Activated naive CD4-positive, alpha-beta T cell treated with anti-CD3 and anti-CD28 coated beads for 36 hours (primary cell): ENCODE measurements around the gene KANK2. TPM values are rescaled to one million over a fixed set of nuclear protein-coding genes. Genes with fewer than 3 reads are reported as not detected.

Experiments used
- CTCF ChIA-PET: fragments of 350-600 bp; sonication (Branson Sonifier 250); formaldehyde crosslinking; loops from one replicate; lab custom pipeline; 2021; ENCODE audit warnings: antibody characterized with exemption; lab: Charles Lee
- DNase-seq: peaks from one replicate; pipeline ENCODE4 v3.0.0-alpha.2; 2020
- H3K27ac Mint-ChIP-seq: one replicate; pipeline ENCODE4 v1.8.0; 2021; ENCODE audit warnings: mild to moderate bottlenecking, mixed read lengths
- H3K27me3 Mint-ChIP-seq: one replicate; pipeline ENCODE4 v1.8.0; 2021; ENCODE audit warnings: low read depth, mixed read lengths
- H3K36me3 Mint-ChIP-seq: one replicate; pipeline ENCODE4 v1.8.0; 2021; ENCODE audit warnings: low read depth, mixed read lengths
- H3K4me1 Mint-ChIP-seq: one replicate; pipeline ENCODE4 v1.8.0; 2021; ENCODE audit warnings: low read depth, mixed read lengths
- H3K4me3 Mint-ChIP-seq: one replicate; pipeline ENCODE4 v1.8.0; 2021; ENCODE audit warnings: mild to moderate bottlenecking, moderate library complexity, mixed read lengths
- H3K9me3 Mint-ChIP-seq: one replicate; pipeline ENCODE4 v1.8.0; 2021; ENCODE audit warnings: mixed read lengths
- intact Hi-C: fragments of 100-400 bp; cut with micrococcal nuclease; formaldehyde crosslinking; loops from one replicate; pipeline ENCODE4 v1.15.1; 2023
- total RNA-seq, 2 experiments: library from RNA; stranded (reverse); gene quantifications; one replicate each; pipeline ENCODE4 v1.2.3, GENCODE V29; 2021

Gene KANK2
- total RNA-seq, result 1 to 10 TPM; 1.5 to 2.0 TPM

- Mint-ChIP-seq H3K4me1 (peaks cover 6% of the 10 kb centered on the region), H3K27ac (no peak within 1 kb of the TSS), H3K4me3 (peak within 1 kb of the TSS; percentile 66), H3K27me3 (peaks cover 12% of the 10 kb centered on the region), H3K9me3 (no peaks in the 10 kb centered on the region), H3K36me3 (no peaks in the 10 kb centered on the region)
- CTCF ChIA-PET, result interaction anchor here (1.0 to 1.2 kb wide), 2 partner anchors 71 to 185 kb away, joined by 4 to 5 read pairs; no protein-coding TSS in a partner anchor
- intact Hi-C loops, result loop anchor here (5.0 kb wide), 2 partner anchors 45 to 260 kb away; no protein-coding TSS in a partner anchor
- peak; percentile 73 for DNase-seq
Observed at GRCh38 chr19:11197291-11198174, at the start of gene KANK2. TSS of gene KANK2 (minus strand) at chr19:11197545. CDS start at chr19:11194511, 3,034 bp downstream.

GRCh38 chr19:11246941-11247340 lies 49.6 kb upstream of the KANK2 start:
- Mint-ChIP-seq H3K36me3 (no peaks in the 10 kb centered on the region), H3K9me3 (no peaks in the 10 kb centered on the region), H3K4me1 (peaks cover 5% of the 10 kb centered on the region), H3K27me3 (peaks cover 3% of the 10 kb centered on the region), H3K4me3 (no peak overlapping the region), H3K27ac (no peak overlapping the region)
- intact Hi-C loops, result no loop called here
- no peak for DNase-seq
- CTCF ChIA-PET, result interaction anchor here (0.6 kb wide), 1 partner anchor 14 kb away, joined by 3 read pairs; no protein-coding TSS in a partner anchor

GRCh38 chr19:11244846-11245589 lies 47.7 kb upstream of the KANK2 start:
- Mint-ChIP-seq H3K36me3 (no peaks in the 10 kb centered on the region), H3K27me3 (peaks cover 9% of the 10 kb centered on the region), H3K4me3 (no peak overlapping the region), H3K27ac (no peak overlapping the region), H3K4me1 (peaks cover 5% of the 10 kb centered on the region), H3K9me3 (no peaks in the 10 kb centered on the region)
- CTCF ChIA-PET, result no interaction called here
- intact Hi-C loops, result loop anchor here (5.0 kb wide), 1 partner anchor 48 kb away; the partner anchor contains the start of gene KANK2
- no peak for DNase-seq

GRCh38 chr19:11243798-11244169 lies 46.4 kb upstream of the KANK2 start:
- Mint-ChIP-seq H3K4me1 (peaks cover 5% of the 10 kb centered on the region), H3K4me3 (no peak overlapping the region), H3K27me3 (peaks cover 9% of the 10 kb centered on the region), H3K27ac (no peak overlapping the region), H3K9me3 (peaks cover 3% of the 10 kb centered on the region), H3K36me3 (no peaks in the 10 kb centered on the region)
- no peak for DNase-seq
- intact Hi-C loops, result loop anchor here (5.0 kb wide), 1 partner anchor 46 kb away; the partner anchor contains the start of gene KANK2
- CTCF ChIA-PET, result interaction anchor here (0.7 to 1.4 kb wide), 3 partner anchors 9 to 239 kb away, joined by 3 to 5 read pairs (median 4); no protein-coding TSS in a partner anchor

- Mint-ChIP-seq H3K36me3 (no peaks in the 10 kb centered on the region), H3K27me3 (peaks cover 9% of the 10 kb centered on the region), H3K4me1 (peaks cover 5% of the 10 kb centered on the region), H3K27ac (no peak overlapping the region), H3K4me3 (no peak overlapping the region), H3K9me3 (peaks cover 7% of the 10 kb centered on the region)
- CTCF ChIA-PET, result interaction anchor here (0.6 to 1.8 kb wide), 8 partner anchors 8 to 620 kb away, joined by 3 to 5 read pairs (median 3); no protein-coding TSS in a partner anchor
- DNase-seq, result peak; percentile 90
- intact Hi-C loops, result loop anchor here (5.0 kb wide), 1 partner anchor 46 kb away; the partner anchor contains the start of gene KANK2
Observed at GRCh38 chr19:11242864-11243797, 45.8 kb upstream of the KANK2 start.

- intact Hi-C loops, result loop anchor here (5.0 kb wide), 1 partner anchor 45 kb away; the partner anchor contains the start of gene KANK2
- H3K9me3 Mint-ChIP-seq, result peaks cover 9% of the 10 kb centered on the region
- no peak overlapping the region for H3K27ac Mint-ChIP-seq
- no peaks in the 10 kb centered on the region for H3K36me3 Mint-ChIP-seq
- CTCF ChIA-PET, result interaction anchor here (0.6 to 1.8 kb wide), 7 partner anchors 9 to 619 kb away, joined by 3 to 5 read pairs (median 3); no protein-coding TSS in a partner anchor
- H3K4me3 Mint-ChIP-seq, result no peak overlapping the region
- peaks cover 9% of the 10 kb centered on the region for H3K27me3 Mint-ChIP-seq
- DNase-seq, result no peak
- peaks cover 5% of the 10 kb centered on the region for H3K4me1 Mint-ChIP-seq
Observed at GRCh38 chr19:11242025-11242424, 44.7 kb upstream of the KANK2 start.

GRCh38 chr19:11240008-11240444 lies 42.7 kb upstream of the KANK2 start:
- H3K27me3 Mint-ChIP-seq, result peaks cover 9% of the 10 kb centered on the region

GRCh38 chr19:11239377-11240000 lies 42.1 kb upstream of the KANK2 start, which contains the start of gene ANGPTL8:
TSS of gene ANGPTL8 (plus strand) at chr19:11239619. CDS start at chr19:11239638, 19 bp downstream.
- H3K4me1 Mint-ChIP-seq, result peaks cover 5% of the 10 kb centered on the region
- H3K27me3 Mint-ChIP-seq, result peaks cover 9% of the 10 kb centered on the region
- no peak for DNase-seq
- intact Hi-C loops, result no loop called here
- no peak within 1 kb of the TSS for H3K4me3 Mint-ChIP-seq
- H3K27ac Mint-ChIP-seq, result no peak within 1 kb of the TSS
- CTCF ChIA-PET, result no interaction called here
- peaks cover 9% of the 10 kb centered on the region for H3K9me3 Mint-ChIP-seq
- H3K36me3 Mint-ChIP-seq, result no peaks in the 10 kb centered on the region

More at GRCh38 chr19:11240008-11240444, 42.7 kb upstream of the KANK2 start:
- Mint-ChIP-seq H3K9me3 (peaks cover 9% of the 10 kb centered on the region), H3K4me3 (no peak overlapping the region), H3K4me1 (peaks cover 5% of the 10 kb centered on the region), H3K27ac (no peak overlapping the region), H3K36me3 (no peaks in the 10 kb centered on the region)
- no peak for DNase-seq
- CTCF ChIA-PET, result no interaction called here
- intact Hi-C loops, result loop anchor here (5.0 kb wide), 1 partner anchor 43 kb away; the partner anchor contains the start of gene KANK2

GRCh38 chr19:11238781-11239376 lies 41.5 kb upstream of the KANK2 start:
- peaks cover 5% of the 10 kb centered on the region for H3K4me1 Mint-ChIP-seq

GRCh38 chr19:11238041-11238440 lies 40.7 kb upstream of the KANK2 start:
- intact Hi-C loops, result no loop called here
- DNase-seq, result no peak
- Mint-ChIP-seq H3K9me3 (peaks cover 9% of the 10 kb centered on the region), H3K4me1 (no peaks in the 10 kb centered on the region), H3K36me3 (no peaks in the 10 kb centered on the region), H3K27ac (no peak overlapping the region), H3K4me3 (no peak overlapping the region), H3K27me3 (peaks cover 9% of the 10 kb centered on the region)
- CTCF ChIA-PET, result interaction anchor here (1.0 kb wide), 1 partner anchor 245 kb away, joined by 3 read pairs; no protein-coding TSS in a partner anchor

More at GRCh38 chr19:11238781-11239376, 41.5 kb upstream of the KANK2 start:
- H3K27ac Mint-ChIP-seq, result no peak overlapping the region
- intact Hi-C loops, result no loop called here
- H3K4me3 Mint-ChIP-seq, result no peak overlapping the region
- CTCF ChIA-PET, result interaction anchor here (1.0 kb wide), 1 partner anchor 244 kb away, joined by 3 read pairs; no protein-coding TSS in a partner anchor
- H3K9me3 Mint-ChIP-seq, result peaks cover 9% of the 10 kb centered on the region
- H3K36me3 Mint-ChIP-seq, result no peaks in the 10 kb centered on the region
- peaks cover 9% of the 10 kb centered on the region for H3K27me3 Mint-ChIP-seq
- DNase-seq, result no peak
